ENCODE data around the gene PSAPL1. TPM values are rescaled to one million over a fixed set of nuclear protein-coding genes. Genes with fewer than 3 reads are reported as not detected.

PSAPL1 gene
- total RNA-seq, 1 experiment from 2014 or later = not detected

DNA sequence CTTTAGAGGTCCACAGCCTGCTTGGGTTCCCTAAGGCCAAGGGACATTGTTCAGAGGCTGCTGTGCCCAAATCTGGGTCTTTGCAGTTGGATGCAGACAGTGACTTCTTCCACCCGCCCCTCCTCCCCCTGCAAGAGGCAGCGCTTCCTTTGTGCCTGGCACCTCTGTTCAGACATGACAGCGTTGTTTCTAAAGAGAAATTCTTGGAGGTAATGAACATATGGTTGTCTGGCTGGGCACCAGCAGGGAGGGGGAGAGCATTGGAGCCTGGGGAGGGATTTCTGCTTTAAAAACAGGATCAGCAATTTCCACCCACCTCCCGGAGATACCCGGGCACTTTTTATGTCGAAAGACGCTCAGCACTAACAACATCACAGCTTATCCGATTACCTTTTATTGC lies 51.5 kb downstream of the PSAPL1 start (continued):
- TF ChIP-seq, protein P1, sequence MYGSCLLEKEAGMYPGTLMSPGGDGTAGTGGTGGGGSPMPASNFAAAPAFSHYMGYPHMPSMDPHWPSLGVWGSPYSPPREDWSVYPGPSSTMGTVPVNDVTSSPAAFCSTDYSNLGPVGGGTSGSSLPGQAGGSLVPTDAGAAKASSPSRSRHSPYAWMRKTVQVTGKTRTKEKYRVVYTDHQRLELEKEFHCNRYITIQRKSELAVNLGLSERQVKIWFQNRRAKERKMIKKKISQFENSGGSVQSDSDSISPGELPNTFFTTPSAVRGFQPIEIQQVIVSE (CRISPR knock-in tag; IDR thresholded peaks at IDR 0.05; ENCODE audit: borderline replicate concordance) = no peak
- TF ChIP-seq, protein P2, sequence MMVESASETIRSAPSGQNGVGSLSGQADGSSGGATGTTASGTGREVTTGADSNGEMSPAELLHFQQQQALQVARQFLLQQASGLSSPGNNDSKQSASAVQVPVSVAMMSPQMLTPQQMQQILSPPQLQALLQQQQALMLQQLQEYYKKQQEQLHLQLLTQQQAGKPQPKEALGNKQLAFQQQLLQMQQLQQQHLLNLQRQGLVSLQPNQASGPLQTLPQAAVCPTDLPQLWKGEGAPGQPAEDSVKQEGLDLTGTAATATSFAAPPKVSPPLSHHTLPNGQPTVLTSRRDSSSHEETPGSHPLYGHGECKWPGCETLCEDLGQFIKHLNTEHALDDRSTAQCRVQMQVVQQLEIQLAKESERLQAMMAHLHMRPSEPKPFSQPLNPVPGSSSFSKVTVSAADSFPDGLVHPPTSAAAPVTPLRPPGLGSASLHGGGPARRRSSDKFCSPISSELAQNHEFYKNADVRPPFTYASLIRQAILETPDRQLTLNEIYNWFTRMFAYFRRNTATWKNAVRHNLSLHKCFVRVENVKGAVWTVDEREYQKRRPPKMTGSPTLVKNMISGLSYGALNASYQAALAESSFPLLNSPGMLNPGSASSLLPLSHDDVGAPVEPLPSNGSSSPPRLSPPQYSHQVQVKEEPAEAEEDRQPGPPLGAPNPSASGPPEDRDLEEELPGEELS (CRISPR knock-in tag; IDR thresholded peaks at IDR 0.05) = no peak

DNA sequence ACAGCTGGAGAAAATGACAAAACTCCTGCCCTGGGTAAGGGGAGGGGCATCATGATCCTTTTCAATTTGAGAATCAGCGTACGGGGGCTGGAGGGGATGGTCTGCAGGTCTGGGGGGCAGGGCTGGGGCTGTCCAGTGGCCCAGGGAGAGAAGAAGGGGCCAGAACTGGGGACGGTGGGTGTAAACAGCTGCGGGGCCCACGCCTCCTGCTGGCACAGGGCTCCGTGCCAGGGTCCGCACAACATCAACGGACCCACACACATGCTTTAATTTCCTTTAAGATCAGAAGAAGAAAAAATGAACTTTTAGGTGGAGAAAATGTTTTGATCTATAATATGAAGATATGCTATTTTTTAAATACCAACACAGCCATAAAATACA lies 52.1 kb downstream of the PSAPL1 start:
- CTCF ChIA-PET = no interaction called here
- Mint-ChIP-seq H3K36me3 (no peaks in the 10 kb centered on the region), H3K27ac (no peak overlapping the region), H3K27me3 (ENCODE audit: low read depth) (no peaks in the 10 kb centered on the region; the same call in 1 of the 2 replicates), H3K4me1 (no peaks in the 10 kb centered on the region), H3K4me3 (no peak overlapping the region), H3K9me3 (peaks cover 22% of the 10 kb centered on the region)
- POLR2A ChIA-PET = no interaction called here
- no peak for ATAC-seq
- TF ChIP-seq CBFB (CRISPR knock-in tag; IDR thresholded peaks at IDR 0.05; ENCODE audit: low read depth) (no peak), IRF2 (CRISPR knock-in tag; IDR thresholded peaks at IDR 0.05; ENCODE audit: borderline replicate concordance, low read depth) (no peak), PRRX2 (CRISPR knock-in tag; IDR thresholded peaks at IDR 0.05) (no peak)
- TF ChIP-seq, protein P3, sequence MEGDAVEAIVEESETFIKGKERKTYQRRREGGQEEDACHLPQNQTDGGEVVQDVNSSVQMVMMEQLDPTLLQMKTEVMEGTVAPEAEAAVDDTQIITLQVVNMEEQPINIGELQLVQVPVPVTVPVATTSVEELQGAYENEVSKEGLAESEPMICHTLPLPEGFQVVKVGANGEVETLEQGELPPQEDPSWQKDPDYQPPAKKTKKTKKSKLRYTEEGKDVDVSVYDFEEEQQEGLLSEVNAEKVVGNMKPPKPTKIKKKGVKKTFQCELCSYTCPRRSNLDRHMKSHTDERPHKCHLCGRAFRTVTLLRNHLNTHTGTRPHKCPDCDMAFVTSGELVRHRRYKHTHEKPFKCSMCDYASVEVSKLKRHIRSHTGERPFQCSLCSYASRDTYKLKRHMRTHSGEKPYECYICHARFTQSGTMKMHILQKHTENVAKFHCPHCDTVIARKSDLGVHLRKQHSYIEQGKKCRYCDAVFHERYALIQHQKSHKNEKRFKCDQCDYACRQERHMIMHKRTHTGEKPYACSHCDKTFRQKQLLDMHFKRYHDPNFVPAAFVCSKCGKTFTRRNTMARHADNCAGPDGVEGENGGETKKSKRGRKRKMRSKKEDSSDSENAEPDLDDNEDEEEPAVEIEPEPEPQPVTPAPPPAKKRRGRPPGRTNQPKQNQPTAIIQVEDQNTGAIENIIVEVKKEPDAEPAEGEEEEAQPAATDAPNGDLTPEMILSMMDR (IDR thresholded peaks at IDR 0.05) = no peak
- DNase-seq (ENCODE audit: low spot score) = no peak

DNA sequence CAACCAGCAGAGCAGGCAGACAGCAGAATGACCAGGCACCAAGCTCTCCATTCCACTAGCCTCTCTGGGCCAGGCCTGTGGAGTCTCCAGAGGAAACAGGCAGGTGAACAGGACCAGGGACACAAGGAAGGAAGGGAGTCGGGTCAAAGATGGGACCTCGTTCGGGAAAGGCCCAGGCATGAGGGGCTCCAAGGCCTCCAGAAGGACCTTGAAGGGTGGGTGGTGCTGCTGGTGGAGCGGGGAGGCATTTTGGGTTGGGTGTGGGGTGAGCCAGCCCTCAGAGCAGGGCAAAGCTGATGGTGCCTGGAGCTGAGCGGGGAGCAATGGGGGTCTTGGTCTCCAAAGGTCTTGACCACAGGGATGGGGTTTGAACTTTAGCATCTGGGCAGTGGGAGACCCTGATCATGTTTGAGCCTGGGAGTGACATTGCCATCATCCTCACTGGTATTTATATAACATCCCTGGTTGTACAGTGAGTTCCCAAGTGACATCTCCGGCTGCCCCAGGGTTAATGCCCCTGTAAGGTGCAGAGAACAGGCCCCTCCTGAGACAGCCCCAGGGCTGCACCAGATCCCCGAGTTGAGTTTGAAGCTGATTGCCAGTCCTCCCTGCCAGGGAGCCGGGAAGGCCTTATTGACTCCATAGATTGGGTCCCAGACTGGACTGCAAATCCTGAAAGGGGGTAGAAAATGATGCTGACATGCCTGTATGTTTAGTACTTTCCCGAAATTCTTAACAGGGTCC lies 52.7 kb downstream of the PSAPL1 start:
- DNase-seq (ENCODE audit: low spot score) = no peak
- peaks cover 21% of the 10 kb centered on the region for H3K9me3 Mint-ChIP-seq
- TF ChIP-seq, protein P4, sequence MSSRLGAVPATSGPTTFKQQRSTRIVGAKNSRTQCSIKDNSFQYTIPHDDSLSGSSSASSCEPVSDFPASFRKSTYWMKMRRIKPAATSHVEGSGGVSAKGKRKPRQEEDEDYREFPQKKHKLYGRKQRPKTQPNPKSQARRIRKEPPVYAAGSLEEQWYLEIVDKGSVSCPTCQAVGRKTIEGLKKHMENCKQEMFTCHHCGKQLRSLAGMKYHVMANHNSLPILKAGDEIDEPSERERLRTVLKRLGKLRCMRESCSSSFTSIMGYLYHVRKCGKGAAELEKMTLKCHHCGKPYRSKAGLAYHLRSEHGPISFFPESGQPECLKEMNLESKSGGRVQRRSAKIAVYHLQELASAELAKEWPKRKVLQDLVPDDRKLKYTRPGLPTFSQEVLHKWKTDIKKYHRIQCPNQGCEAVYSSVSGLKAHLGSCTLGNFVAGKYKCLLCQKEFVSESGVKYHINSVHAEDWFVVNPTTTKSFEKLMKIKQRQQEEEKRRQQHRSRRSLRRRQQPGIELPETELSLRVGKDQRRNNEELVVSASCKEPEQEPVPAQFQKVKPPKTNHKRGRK (CRISPR knock-in tag; IDR thresholded peaks at IDR 0.05; ENCODE audit: borderline replicate concordance) = no peak
- TF ChIP-seq NFE2L1 (CRISPR knock-in tag; IDR thresholded peaks at IDR 0.05) (no peak), ESRRA (CRISPR knock-in tag; IDR thresholded peaks at IDR 0.05; ENCODE audit: borderline replicate concordance) (no peak)
- no peaks in the 10 kb centered on the region for H3K4me1 Mint-ChIP-seq
- no peaks in the 10 kb centered on the region for H3K36me3 Mint-ChIP-seq
- no peak overlapping the region for H3K4me3 Mint-ChIP-seq
- H3K27ac Mint-ChIP-seq = no peak overlapping the region
- CTCF ChIA-PET = interaction anchor here (1.0 kb wide), 1 partner anchor 269 kb away, joined by 3 read pairs; no protein-coding TSS in a partner anchor
- H3K27me3 Mint-ChIP-seq (ENCODE audit: low read depth) = no peaks in the 10 kb centered on the region; the same call in 1 of the 2 replicates
- POLR2A ChIA-PET = no interaction called here
- ATAC-seq = no peak

DNA sequence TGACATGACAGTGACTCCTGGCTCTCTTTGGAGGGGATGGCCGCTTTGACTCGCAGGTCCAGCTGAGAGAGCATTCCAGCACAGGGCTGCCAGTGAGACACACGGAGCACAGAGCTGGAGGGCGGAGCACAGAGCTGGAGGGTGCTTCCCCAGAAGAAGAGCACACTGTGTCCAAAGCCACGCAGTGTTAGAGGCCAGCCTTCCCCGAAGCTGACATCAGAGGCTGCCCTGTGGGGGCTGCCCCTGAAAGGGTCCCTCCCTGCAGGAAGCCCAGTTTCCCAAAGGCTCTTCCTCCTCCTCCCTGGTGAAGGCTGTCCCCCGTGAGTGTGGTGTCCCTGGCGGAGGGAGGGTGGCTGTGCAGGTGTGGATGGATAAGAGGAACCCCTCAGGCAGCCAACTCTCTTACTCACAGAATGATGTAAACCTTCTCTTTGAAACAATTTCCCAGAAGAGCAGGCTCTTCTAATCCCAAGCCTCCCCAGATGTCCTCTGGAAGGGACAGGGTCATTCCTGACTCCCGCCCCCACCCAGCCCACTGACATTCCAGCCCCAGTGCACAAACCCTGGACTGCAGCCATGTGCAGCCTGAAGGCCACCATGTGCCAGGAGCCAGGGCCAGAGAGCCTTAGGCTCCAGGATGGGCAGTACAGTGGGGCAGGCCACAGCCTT lies 53.4 kb downstream of the PSAPL1 start:
- H3K36me3 Mint-ChIP-seq = no peaks in the 10 kb centered on the region
- peaks cover 19% of the 10 kb centered on the region for H3K9me3 Mint-ChIP-seq
- ChIA-PET CTCF (interaction anchor here (0.9 to 1.0 kb wide), 2 partner anchors 9 to 269 kb away, joined by 3 to 4 read pairs; no protein-coding TSS in a partner anchor), POLR2A (interaction anchor here (0.8 kb wide), 1 partner anchor 11 kb away, joined by 3 read pairs; no protein-coding TSS in a partner anchor)
- DNase-seq (ENCODE audit: low spot score) (no peak), ATAC-seq (no peak)
- TF ChIP-seq MXD4 (CRISPR knock-in tag; IDR thresholded peaks at IDR 0.05; ENCODE audit: borderline replicate concordance) (no peak), JUN (CRISPR knock-in tag; IDR thresholded peaks at IDR 0.05) (no peak), TEAD1 (CRISPR knock-in tag; IDR thresholded peaks at IDR 0.05) (no peak), SMAD3 (CRISPR knock-in tag; IDR thresholded peaks at IDR 0.05; ENCODE audit: borderline replicate concordance) (no peak)
- TF ChIP-seq, protein P5, sequence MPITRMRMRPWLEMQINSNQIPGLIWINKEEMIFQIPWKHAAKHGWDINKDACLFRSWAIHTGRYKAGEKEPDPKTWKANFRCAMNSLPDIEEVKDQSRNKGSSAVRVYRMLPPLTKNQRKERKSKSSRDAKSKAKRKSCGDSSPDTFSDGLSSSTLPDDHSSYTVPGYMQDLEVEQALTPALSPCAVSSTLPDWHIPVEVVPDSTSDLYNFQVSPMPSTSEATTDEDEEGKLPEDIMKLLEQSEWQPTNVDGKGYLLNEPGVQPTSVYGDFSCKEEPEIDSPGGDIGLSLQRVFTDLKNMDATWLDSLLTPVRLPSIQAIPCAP (CRISPR knock-in tag; IDR thresholded peaks at IDR 0.05) = no peak
- TF ChIP-seq, protein P6, sequence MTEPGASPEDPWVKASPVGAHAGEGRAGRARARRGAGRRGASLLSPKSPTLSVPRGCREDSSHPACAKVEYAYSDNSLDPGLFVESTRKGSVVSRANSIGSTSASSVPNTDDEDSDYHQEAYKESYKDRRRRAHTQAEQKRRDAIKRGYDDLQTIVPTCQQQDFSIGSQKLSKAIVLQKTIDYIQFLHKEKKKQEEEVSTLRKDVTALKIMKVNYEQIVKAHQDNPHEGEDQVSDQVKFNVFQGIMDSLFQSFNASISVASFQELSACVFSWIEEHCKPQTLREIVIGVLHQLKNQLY (CRISPR knock-in tag; IDR thresholded peaks at IDR 0.05) = no peak
- TF ChIP-seq, protein P7, sequence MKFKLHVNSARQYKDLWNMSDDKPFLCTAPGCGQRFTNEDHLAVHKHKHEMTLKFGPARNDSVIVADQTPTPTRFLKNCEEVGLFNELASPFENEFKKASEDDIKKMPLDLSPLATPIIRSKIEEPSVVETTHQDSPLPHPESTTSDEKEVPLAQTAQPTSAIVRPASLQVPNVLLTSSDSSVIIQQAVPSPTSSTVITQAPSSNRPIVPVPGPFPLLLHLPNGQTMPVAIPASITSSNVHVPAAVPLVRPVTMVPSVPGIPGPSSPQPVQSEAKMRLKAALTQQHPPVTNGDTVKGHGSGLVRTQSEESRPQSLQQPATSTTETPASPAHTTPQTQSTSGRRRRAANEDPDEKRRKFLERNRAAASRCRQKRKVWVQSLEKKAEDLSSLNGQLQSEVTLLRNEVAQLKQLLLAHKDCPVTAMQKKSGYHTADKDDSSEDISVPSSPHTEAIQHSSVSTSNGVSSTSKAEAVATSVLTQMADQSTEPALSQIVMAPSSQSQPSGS (CRISPR knock-in tag; IDR thresholded peaks at IDR 0.05; ENCODE audit: borderline replicate concordance, low read depth) = no peak
- H3K4me3 Mint-ChIP-seq = no peak overlapping the region
- no peaks in the 10 kb centered on the region for H3K4me1 Mint-ChIP-seq
- H3K27ac Mint-ChIP-seq = no peak overlapping the region
- no peaks in the 10 kb centered on the region; the same call in 1 of the 2 replicates for H3K27me3 Mint-ChIP-seq (ENCODE audit: low read depth)
